ENCODE results near the gene APMAP. TPM values are rescaled to one million over a fixed set of nuclear protein-coding genes. Genes with fewer than 3 reads are reported as not detected.

Gene APMAP
- total and polyA plus RNA-seq, 2 of the 13 experiments (the other 11 are each of a cell fraction or from before 2014, with no cell fraction given): 168 to 214 TPM

- TF ChIP-seq ZHX1 (CRISPR knock-in tag; IDR thresholded peaks at IDR 0.05; ENCODE audit: low read depth) (no peak), ZNF138 (CRISPR knock-in tag; IDR thresholded peaks at IDR 0.05; ENCODE audit: low read depth) (no peak), ZNF234 (CRISPR knock-in tag; conservative IDR thresholded peaks at IDR 0.05) (no peak), ZNF607 (CRISPR knock-in tag; IDR thresholded peaks at IDR 0.05; ENCODE audit: borderline replicate concordance) (no peak), ZNF749 (CRISPR knock-in tag; IDR thresholded peaks at IDR 0.05; ENCODE audit: borderline replicate concordance) (no peak), HDAC2 (CRISPR knock-in tag; IDR thresholded peaks at IDR 0.05) (no peak), RFX5 (IDR thresholded peaks at IDR 0.05; ENCODE audit: low read depth, low read length) (no peak), SOX6 (IDR thresholded peaks at IDR 0.05) (no peak), SOX6 (CRISPR knock-in tag; IDR thresholded peaks at IDR 0.05) (no peak), ZNF501 (CRISPR knock-in tag; IDR thresholded peaks at IDR 0.05) (peak; percentile 73; the same call in 1 of the 2 replicates), THYN1 (CRISPR knock-in tag; IDR thresholded peaks at IDR 0.05; ENCODE audit: borderline replicate concordance, low read depth) (no peak), FOXC1 (CRISPR knock-in tag; IDR thresholded peaks at IDR 0.05; ENCODE audit: borderline replicate concordance) (peak; percentile 86; the same call in 1 of the 2 replicates), RBM39 (IDR thresholded peaks at IDR 0.05; ENCODE audit: low read depth, low read length, poor library complexity, severe bottlenecking) (peak; percentile 68), BCL3 (CRISPR knock-in tag; IDR thresholded peaks at IDR 0.05) (no peak), HOXA5 (CRISPR knock-in tag; IDR thresholded peaks at IDR 0.05) (0 out of 2 replicates have a peak, but pooled peaks have one; percentile 56), SIX1 (CRISPR knock-in tag; IDR thresholded peaks at IDR 0.05; ENCODE audit: borderline replicate concordance) (no peak), NFYC (CRISPR knock-in tag; IDR thresholded peaks at IDR 0.05) (no peak)
- TF ChIP-seq, protein P1, sequence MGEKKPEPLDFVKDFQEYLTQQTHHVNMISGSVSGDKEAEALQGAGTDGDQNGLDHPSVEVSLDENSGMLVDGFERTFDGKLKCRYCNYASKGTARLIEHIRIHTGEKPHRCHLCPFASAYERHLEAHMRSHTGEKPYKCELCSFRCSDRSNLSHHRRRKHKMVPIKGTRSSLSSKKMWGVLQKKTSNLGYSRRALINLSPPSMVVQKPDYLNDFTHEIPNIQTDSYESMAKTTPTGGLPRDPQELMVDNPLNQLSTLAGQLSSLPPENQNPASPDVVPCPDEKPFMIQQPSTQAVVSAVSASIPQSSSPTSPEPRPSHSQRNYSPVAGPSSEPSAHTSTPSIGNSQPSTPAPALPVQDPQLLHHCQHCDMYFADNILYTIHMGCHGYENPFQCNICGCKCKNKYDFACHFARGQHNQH (CRISPR knock-in tag; IDR thresholded peaks at IDR 0.05): peak; percentile 44; the same call in 1 of the 2 replicates
- TF ChIP-seq, protein P2, sequence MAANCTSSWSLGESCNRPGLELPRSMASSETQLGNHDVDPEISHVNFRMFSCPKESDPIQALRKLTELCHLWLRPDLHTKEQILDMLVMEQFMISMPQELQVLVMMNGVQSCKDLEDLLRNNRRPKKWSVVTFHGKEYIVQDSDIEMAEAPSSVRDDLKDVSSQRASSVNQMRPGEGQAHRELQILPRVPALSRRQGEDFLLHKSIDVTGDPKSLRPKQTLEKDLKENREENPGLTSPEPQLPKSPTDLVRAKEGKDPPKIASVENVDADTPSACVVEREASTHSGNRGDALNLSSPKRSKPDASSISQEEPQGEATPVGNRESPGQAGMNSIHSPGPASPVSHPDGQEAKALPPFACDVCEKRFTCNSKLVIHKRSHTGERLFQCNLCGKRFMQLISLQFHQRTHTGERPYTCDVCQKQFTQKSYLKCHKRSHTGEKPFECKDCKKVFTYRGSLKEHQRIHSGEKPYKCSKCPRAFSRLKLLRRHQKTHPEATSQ (CRISPR knock-in tag; IDR thresholded peaks at IDR 0.05; ENCODE audit: borderline replicate concordance): no peak
Observed at GRCh38 chr20:24917797-24918578, 74.6 kb downstream of the APMAP start (continued).

Measured in HepG2 (cell line).